OCI-LY1 (cell line): ENCODE results near the gene PDF.

Experiments used
- H2AFZ ChIP-seq: fragments of 200-600 bp; sonication (generic), shearing (Covaris generic); 2 replicates; pipeline ENCODE4 v1.6.0; 2014; ENCODE audit warnings: antibody characterized with exemption, mild to moderate bottlenecking, low read length
- H3F3A ChIP-seq: fragments of 200-600 bp; sonication (generic), shearing (Covaris generic); 2 replicates; pipeline ENCODE4 v1.6.0; 2014; ENCODE audit warnings: mild to moderate bottlenecking, antibody characterized with exemption, low read length, moderate library complexity; ENCODE audit not compliant: insufficient read depth
- H3K27ac ChIP-seq: fragments of 200-600 bp; sonication (generic); 2 replicates; pipeline ENCODE4 v1.5.1; 2014; ENCODE audit warnings: low read length, mixed run types, mild to moderate bottlenecking, low read depth; ENCODE audit not compliant: poor library complexity, severe bottlenecking
- H3K27me3 ChIP-seq: fragments of 200-600 bp; sonication (generic); 2 replicates; pipeline ENCODE4 v1.6.0; 2014; ENCODE audit warnings: antibody characterized with exemption, mild to moderate bottlenecking, low read length, moderate library complexity; ENCODE audit not compliant: insufficient read depth
- H3K36me3 ChIP-seq: fragments of 200-600 bp; sonication (generic); 2 replicates; pipeline ENCODE4 v1.6.1; 2014; ENCODE audit warnings: mild to moderate bottlenecking, antibody characterized with exemption, low read length, moderate library complexity, mixed read lengths; ENCODE audit not compliant: insufficient read depth
- H3K4me1 ChIP-seq: fragments of 200-600 bp; sonication (generic); 2 replicates; pipeline ENCODE4 v1.5.1; 2014; ENCODE audit warnings: mild to moderate bottlenecking, low read length, moderate library complexity; ENCODE audit not compliant: insufficient read depth, severe bottlenecking
- H3K4me2 ChIP-seq: fragments of 200-600 bp; sonication (generic), shearing (Covaris generic); 2 replicates; pipeline ENCODE4 v1.6.1; 2014; ENCODE audit warnings: low read length
- H3K4me3 ChIP-seq: fragments of 200-600 bp; sonication (generic); 2 replicates; pipeline ENCODE4 v1.5.1; 2014; ENCODE audit warnings: low read length, low read depth, mild to moderate bottlenecking, mixed read lengths; ENCODE audit not compliant: poor library complexity, severe bottlenecking
- H3K79me2 ChIP-seq: fragments of 200-600 bp; shearing (Covaris generic); 2 replicates; pipeline ENCODE4 v1.6.1; 2016; ENCODE audit warnings: mixed run types, low read length, mixed read lengths; ENCODE audit not compliant: insufficient read depth
- H3K9ac ChIP-seq: fragments of 200-600 bp; sonication (generic), shearing (Covaris generic); 2 replicates; pipeline ENCODE4 v1.6.1; 2014; ENCODE audit warnings: mild to moderate bottlenecking, low read length, mixed read lengths
- H3K9me2 ChIP-seq: fragments of 200-600 bp; sonication (generic), shearing (Covaris generic); 2 replicates; pipeline ENCODE4 v1.6.1; 2014; ENCODE audit warnings: low read depth, mild to moderate bottlenecking, low read length, mixed read lengths
- H3K9me3 ChIP-seq: fragments of 200-600 bp; shearing (Covaris generic); 2 replicates; pipeline ENCODE4 v1.6.1; 2014; ENCODE audit warnings: low read length, mixed read lengths
- H4K20me1 ChIP-seq: fragments of 200-600 bp; sonication (generic), shearing (Covaris generic); 2 replicates; pipeline ENCODE4 v1.6.0; 2016; ENCODE audit warnings: mild to moderate bottlenecking, low read length; ENCODE audit not compliant: insufficient read depth
- EZH2 ChIP-seq: fragments of 200-600 bp; sonication (generic), shearing (Covaris generic); IDR thresholded peaks from 2 replicates; pipeline ENCODE4 v1.8.0; 2017; ENCODE audit warnings: borderline replicate concordance, mixed run types, mild to moderate bottlenecking, antibody characterized with exemption, low read length, moderate library complexity, mixed read lengths
- TF ChIP-seq, protein P1 (sequence below): fragments of 200-600 bp; sonication (generic), shearing (Covaris generic); IDR thresholded peaks from 2 replicates; pipeline ENCODE4 v1.5.1; 2017; ENCODE audit warnings: mild to moderate bottlenecking, antibody characterized with exemption, low read length, moderate library complexity, mixed read lengths

The PDF gene

DNA sequence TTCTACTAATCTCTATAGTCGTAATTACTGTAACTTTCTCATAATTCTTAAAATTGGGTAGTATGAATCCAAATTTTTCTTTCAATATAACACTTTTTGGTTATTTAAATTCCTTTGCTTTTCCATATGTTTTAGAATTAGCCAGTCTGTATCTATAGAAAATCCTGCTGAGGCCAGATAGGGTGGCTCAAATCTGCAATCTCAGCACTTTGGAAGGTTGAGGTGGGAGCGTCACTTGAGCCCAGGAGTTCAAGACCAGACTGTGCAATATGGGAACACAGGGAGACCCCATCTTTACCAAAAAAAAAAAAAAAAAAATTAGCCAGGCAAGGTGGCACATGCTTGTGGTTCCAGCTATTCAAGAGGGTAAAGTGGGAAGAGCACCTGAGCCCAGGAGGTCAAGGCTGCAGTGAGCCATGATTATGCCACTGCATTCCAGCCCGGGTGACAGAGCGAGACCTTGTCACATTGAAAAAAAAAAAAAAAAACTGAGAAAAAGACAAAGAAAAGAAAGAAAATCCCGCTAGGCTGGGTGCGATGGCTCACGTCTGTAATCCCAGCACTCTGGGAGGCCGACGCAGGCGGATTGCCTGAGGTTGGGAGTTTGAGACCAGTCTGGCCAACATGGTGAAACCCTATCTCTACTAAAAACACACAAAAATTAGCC lies 46.1 kb upstream of the PDF start:
- no peak for TF ChIP-seq EZH2
- TF ChIP-seq, protein P1, sequence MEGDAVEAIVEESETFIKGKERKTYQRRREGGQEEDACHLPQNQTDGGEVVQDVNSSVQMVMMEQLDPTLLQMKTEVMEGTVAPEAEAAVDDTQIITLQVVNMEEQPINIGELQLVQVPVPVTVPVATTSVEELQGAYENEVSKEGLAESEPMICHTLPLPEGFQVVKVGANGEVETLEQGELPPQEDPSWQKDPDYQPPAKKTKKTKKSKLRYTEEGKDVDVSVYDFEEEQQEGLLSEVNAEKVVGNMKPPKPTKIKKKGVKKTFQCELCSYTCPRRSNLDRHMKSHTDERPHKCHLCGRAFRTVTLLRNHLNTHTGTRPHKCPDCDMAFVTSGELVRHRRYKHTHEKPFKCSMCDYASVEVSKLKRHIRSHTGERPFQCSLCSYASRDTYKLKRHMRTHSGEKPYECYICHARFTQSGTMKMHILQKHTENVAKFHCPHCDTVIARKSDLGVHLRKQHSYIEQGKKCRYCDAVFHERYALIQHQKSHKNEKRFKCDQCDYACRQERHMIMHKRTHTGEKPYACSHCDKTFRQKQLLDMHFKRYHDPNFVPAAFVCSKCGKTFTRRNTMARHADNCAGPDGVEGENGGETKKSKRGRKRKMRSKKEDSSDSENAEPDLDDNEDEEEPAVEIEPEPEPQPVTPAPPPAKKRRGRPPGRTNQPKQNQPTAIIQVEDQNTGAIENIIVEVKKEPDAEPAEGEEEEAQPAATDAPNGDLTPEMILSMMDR: no peak

GRCh38 chr16:69373019-69373418 lies 42.6 kb upstream of the PDF start:
- Histone ChIP-seq H3K27me3 (no peaks in the 10 kb centered on the region), H3K4me1 (peaks cover 18% of the 10 kb centered on the region), H3K9me2 (no peaks in the 10 kb centered on the region), H3K9ac (no peak overlapping the region), H3K79me2 (no peaks in the 10 kb centered on the region), H3K9me3 (no peaks in the 10 kb centered on the region), H2AFZ (no peak overlapping the region), H3K27ac (no peak overlapping the region), H3K4me3 (no peak overlapping the region), H3F3A (no peaks in the 10 kb centered on the region), H4K20me1 (no peaks in the 10 kb centered on the region), H3K36me3 (peaks cover 80% of the 10 kb centered on the region), H3K4me2 (no peak overlapping the region)
- no peak for TF ChIP-seq EZH2
- TF ChIP-seq, protein P1: no peak

More for the DNA sequence above, 46.1 kb upstream of the PDF start:
- H3K9me2 ChIP-seq: no peaks in the 10 kb centered on the region
- H3K79me2 ChIP-seq: no peaks in the 10 kb centered on the region
- H3K4me1 ChIP-seq: peaks cover 16% of the 10 kb centered on the region
- no peaks in the 10 kb centered on the region for H3K27me3 ChIP-seq
- H3K9ac ChIP-seq: no peak overlapping the region
- peaks cover 79% of the 10 kb centered on the region for H3K36me3 ChIP-seq
- H3K4me3 ChIP-seq: no peak overlapping the region
- no peaks in the 10 kb centered on the region for H3K9me3 ChIP-seq
- H3F3A ChIP-seq: no peaks in the 10 kb centered on the region
- H3K27ac ChIP-seq: no peak overlapping the region
- no peaks in the 10 kb centered on the region for H4K20me1 ChIP-seq
- H3K4me2 ChIP-seq: no peak overlapping the region
- H2AFZ ChIP-seq: no peak overlapping the region

- Histone ChIP-seq H3K4me3 (no peak overlapping the region), H3K79me2 (no peaks in the 10 kb centered on the region), H3K36me3 (peaks cover 87% of the 10 kb centered on the region), H3K9me2 (no peaks in the 10 kb centered on the region), H3K27ac (peak overlapping the region; percentile 64), H3K9me3 (no peaks in the 10 kb centered on the region), H3K27me3 (no peaks in the 10 kb centered on the region), H2AFZ (no peak overlapping the region), H3K4me2 (no peak overlapping the region), H3F3A (no peaks in the 10 kb centered on the region), H4K20me1 (no peaks in the 10 kb centered on the region), H3K9ac (no peak overlapping the region), H3K4me1 (peaks cover 18% of the 10 kb centered on the region)
- TF ChIP-seq, protein P1: no peak
- no peak for TF ChIP-seq EZH2
These were observed 41.2 kb upstream of the PDF start for GRCh38 chr16:69371564-69371963.
